GM21526 (cell line): ENCODE results near the gene RWDD3.

Experiments
- ATAC-seq: cut with Tn5 transposase; IDR thresholded peaks from one replicate; pipeline ENCODE4 v1.9.1; 2021; ENCODE audit warnings: moderate library complexity; ENCODE audit not compliant: unreplicated experiment, low FRiP score

RWDD3 gene

GRCh38 chr1:95229706-95230105 is 4.3 kb upstream of the RWDD3 start:
- no peak for ATAC-seq

- ATAC-seq: no peak
Measured at GRCh38 chr1:95230256-95230655, 3.8 kb upstream of the RWDD3 start.

- ATAC-seq: no peak
Measured at GRCh38 chr1:95230768-95231191, 3.2 kb upstream of the RWDD3 start.

GRCh38 chr1:95232646-95233318 is 1.2 kb upstream of the RWDD3 start:
- ATAC-seq: no peak

- no peak for ATAC-seq
Measured at GRCh38 chr1:95233319-95233736, 682 bp upstream of the RWDD3 start.

GRCh38 chr1:95236784-95237575 is 3.0 kb downstream of the RWDD3 start:
- ATAC-seq: no peak

- ATAC-seq: no peak
Measured at GRCh38 chr1:95237981-95238703, 4.1 kb downstream of the RWDD3 start.

GRCh38 chr1:95245029-95245428 is 11.0 kb downstream of the RWDD3 start:
- no peak for ATAC-seq

- no peak for ATAC-seq
Measured at GRCh38 chr1:95246511-95246910, 12.5 kb downstream of the RWDD3 start.

- ATAC-seq: no peak
Measured at GRCh38 chr1:95247607-95248006, 13.6 kb downstream of the RWDD3 start.

GRCh38 chr1:95249916-95250315 is 15.9 kb downstream of the RWDD3 start:
- no peak for ATAC-seq

GRCh38 chr1:95252422-95252821 is 18.4 kb downstream of the RWDD3 start:
- no peak for ATAC-seq

- ATAC-seq: no peak
Measured at GRCh38 chr1:95254959-95255358, 20.9 kb downstream of the RWDD3 start.

GRCh38 chr1:95255826-95256225 is 21.8 kb downstream of the RWDD3 start:
- ATAC-seq: no peak

- no peak for ATAC-seq
Measured at GRCh38 chr1:95257758-95258157, 23.7 kb downstream of the RWDD3 start.

GRCh38 chr1:95259245-95259644 is 25.2 kb downstream of the RWDD3 start:
- ATAC-seq: no peak

GRCh38 chr1:95262913-95263312 is 28.9 kb downstream of the RWDD3 start:
- ATAC-seq: no peak

GRCh38 chr1:95263450-95263849 is 29.4 kb downstream of the RWDD3 start:
- no peak for ATAC-seq

GRCh38 chr1:95265106-95265505 is 31.1 kb downstream of the RWDD3 start:
- ATAC-seq: no peak

GRCh38 chr1:95276429-95276828 is 42.4 kb downstream of the RWDD3 start:
- ATAC-seq: no peak
